ENCODE measurements around the gene PSMB7. TPM values are rescaled to one million over a fixed set of nuclear protein-coding genes. Genes with fewer than 3 reads are reported as not detected.

The PSMB7 gene
- total and polyA plus RNA-seq, 2 of the 4 experiments (the other 2 are of a cell fraction), result 340 to 430 TPM

GRCh38 chr9:124456341-124457078, 41.3 kb upstream of the PSMB7 start:
- intact Hi-C loops (cut with micrococcal nuclease) (no loop called here), in situ Hi-C loops (cut with MboI; ENCODE audit: low sequenced_read_pairs) (no loop called here), dilution Hi-C loops (cut with HindIII; ENCODE audit: low sequenced_read_pairs, unreplicated experiment) (no loop called here)
- H4K91ac ChIP-seq (ENCODE audit: insufficient read depth, low read depth, low read length), result no peak overlapping the region
- no peak overlapping the region for H3K23ac ChIP-seq (ENCODE audit: low read depth, low read length)
- no peak overlapping the region for H3K9ac ChIP-seq (ENCODE audit: low read depth, low read length)
- no peak for ATAC-seq (ENCODE audit: low read depth)
- no peaks in the 10 kb centered on the region for H3K4me1 ChIP-seq (ENCODE audit: control insufficient read depth, insufficient read depth, low read length)
- no peak for TF ChIP-seq SMC3 (IDR thresholded peaks at IDR 0.05; ENCODE audit: low read depth, low read length)
- H3K56ac ChIP-seq (ENCODE audit: extremely low read depth, insufficient read depth, low read length), result no peak overlapping the region
- no peak overlapping the region for H2AK5ac ChIP-seq (ENCODE audit: low read depth, low read length)
- peak overlapping the region; percentile 14 for H2AFZ ChIP-seq (replicated peaks; ENCODE audit: low read length, poor library complexity)
- no peak for DNase-seq
- H4K8ac ChIP-seq (ENCODE audit: low read depth in 2 of 2, low read length in 2 of 2), result no peak overlapping the region
- H2AK9ac ChIP-seq (replicated peaks; ENCODE audit: low read depth, low read length, poor library complexity), result no peak overlapping the region
- H2BK120ac ChIP-seq (ENCODE audit: low read depth, low read length), result no peak overlapping the region
- POLR2A ChIA-PET (ENCODE audit: unreplicated experiment), result no interaction called here
- H3K27me3 ChIP-seq (ENCODE audit: control insufficient read depth, insufficient read depth, low read length), result peaks cover 51% of the 10 kb centered on the region
- no peak overlapping the region for H3K27ac ChIP-seq (ENCODE audit: insufficient read depth, low read length)
- CTCF ChIA-PET, result no interaction called here
- 54% methylated on average over 8 of the region's 15 CpGs; no CpG with 5 or more reads in 1 of the 2 experiments for WGBS, 2 experiments (ENCODE audit: extremely low coverage in 2 of 2, insufficient read length in 1 of 2)
- no peak overlapping the region for H2BK5ac ChIP-seq (ENCODE audit: low read depth, low read length, poor library complexity, severe bottlenecking)
- no peak overlapping the region for H3K14ac ChIP-seq (replicated peaks; ENCODE audit: low read depth, low read length)
- no peak overlapping the region for H2BK20ac ChIP-seq (ENCODE audit: low read depth, low read length)
- no peak overlapping the region for H3K4me2 ChIP-seq (ENCODE audit: low read depth, low read length)
- H3K4me3 ChIP-seq (ENCODE audit: insufficient read depth, low read depth, low read length), result no peak overlapping the region
- H4K20me1 ChIP-seq (ENCODE audit: insufficient read depth, low read length), result no peaks in the 10 kb centered on the region
- BruUV-seq (replicated peaks), result no TSS peak
- no peaks in the 10 kb centered on the region for H3K36me3 ChIP-seq (ENCODE audit: control insufficient read depth, insufficient read depth, low read length)
- no peaks in the 10 kb centered on the region for H3K79me1 ChIP-seq (ENCODE audit: low read depth in 1 of 2, low read length in 2 of 2)
- H4K5ac ChIP-seq (ENCODE audit: low read depth, low read length), result no peak overlapping the region
- no peak overlapping the region for H3K18ac ChIP-seq (ENCODE audit: low read depth, low read length)
- 0 out of 2 replicates have a peak, but pooled peaks cover 2% of the 10 kb centered on the region for H3K9me3 ChIP-seq (ENCODE audit: control insufficient read depth, insufficient read depth, low read length)
- no peaks in the 10 kb centered on the region for H3K9me1 ChIP-seq (ENCODE audit: insufficient read depth, low read length)
- H3K4ac ChIP-seq (ENCODE audit: low read depth, low read length), result no peak overlapping the region
- no peak overlapping the region for H2BK15ac ChIP-seq (ENCODE audit: low read depth, low read length)
